SIG-M5 (cell line): Measurements from ENCODE around the gene NYAP2.

ENCODE experiments used
- DNase-seq: peaks from one replicate; lab custom pipeline; 2025; lab: John Stamatoyannopoulos, UW

Gene NYAP2

GRCh38 chr2:225484751-225485150 is 85.2 kb downstream of the NYAP2 start:
- DNase-seq = no peak

GRCh38 chr2:225486236-225486635 is 86.7 kb downstream of the NYAP2 start:
- DNase-seq = no peak

- no peak for DNase-seq
Measured at GRCh38 chr2:225487878-225488416, 88.4 kb downstream of the NYAP2 start.

GRCh38 chr2:225488743-225489142 is 89.2 kb downstream of the NYAP2 start:
- no peak for DNase-seq

GRCh38 chr2:225493420-225494099 is 94.0 kb downstream of the NYAP2 start:
- no peak for DNase-seq

DNA sequence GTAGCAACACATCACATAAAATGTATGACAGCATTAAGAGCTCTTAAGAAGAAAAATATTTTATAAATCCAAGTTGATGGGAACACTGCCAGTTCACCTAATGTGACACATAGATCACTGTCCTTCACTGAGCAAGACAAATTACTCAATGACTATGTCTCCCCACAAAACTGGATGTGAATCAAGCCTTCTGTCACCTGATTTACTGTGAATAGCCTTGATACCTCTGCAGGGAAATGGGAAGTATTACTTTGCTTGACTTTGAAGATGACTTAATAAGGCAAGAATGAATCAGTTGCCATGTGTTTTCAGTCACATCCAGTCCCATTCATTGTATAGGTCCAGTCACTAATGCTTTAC is 94.6 kb downstream of the NYAP2 start:
- no peak for DNase-seq

GRCh38 chr2:225495706-225496105 is 96.2 kb downstream of the NYAP2 start:
- no peak for DNase-seq

GRCh38 chr2:225496568-225496967 is 97.1 kb downstream of the NYAP2 start:
- no peak for DNase-seq

DNA sequence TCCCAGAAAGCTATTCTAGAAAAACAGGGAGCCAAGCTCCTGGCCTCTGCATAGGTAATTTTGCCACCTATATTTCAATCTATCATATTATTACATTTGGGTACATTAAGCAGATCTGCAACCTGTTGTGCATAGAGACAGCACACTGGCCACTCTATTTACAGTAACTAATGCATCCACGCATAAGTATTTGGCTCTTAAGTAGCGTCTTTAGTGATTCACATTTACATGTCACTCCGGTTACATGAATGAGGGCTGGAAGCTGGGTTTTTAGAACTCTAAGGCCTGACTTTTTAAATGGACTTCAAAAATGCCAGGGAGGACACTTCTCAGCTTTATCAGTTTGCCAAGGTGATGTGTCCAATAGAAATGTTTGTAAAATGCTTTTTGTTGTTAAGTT is 97.7 kb downstream of the NYAP2 start:
- DNase-seq = no peak

- no peak for DNase-seq
Measured at GRCh38 chr2:225501022-225501421, 101.5 kb downstream of the NYAP2 start.

- no peak for DNase-seq
Measured at GRCh38 chr2:225502971-225503370, 103.5 kb downstream of the NYAP2 start.

GRCh38 chr2:225510796-225511195 is 111.3 kb downstream of the NYAP2 start:
- DNase-seq = no peak

GRCh38 chr2:225512469-225512868 is 113.0 kb downstream of the NYAP2 start:
- DNase-seq = no peak

GRCh38 chr2:225512876-225513540 is 113.5 kb downstream of the NYAP2 start:
- DNase-seq = no peak

DNA sequence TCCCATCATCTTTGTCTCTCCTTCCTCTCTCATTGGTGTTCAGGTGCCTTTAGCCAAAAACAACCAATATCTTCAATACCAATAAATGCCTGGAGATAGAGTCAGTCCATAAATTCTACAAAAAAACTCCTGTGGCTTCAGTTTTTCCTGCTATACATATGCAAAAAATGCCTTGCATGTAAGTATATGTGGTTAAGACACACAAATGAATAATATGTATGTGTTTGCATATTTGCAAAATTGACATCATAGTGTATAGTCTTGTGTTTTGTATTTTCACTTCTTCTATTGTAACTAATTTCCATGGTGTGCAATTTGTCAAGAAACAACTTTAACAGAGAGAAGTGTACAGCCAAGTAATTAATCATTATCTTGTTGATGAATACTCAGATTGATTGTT is 115.5 kb downstream of the NYAP2 start:
- no peak for DNase-seq

DNA sequence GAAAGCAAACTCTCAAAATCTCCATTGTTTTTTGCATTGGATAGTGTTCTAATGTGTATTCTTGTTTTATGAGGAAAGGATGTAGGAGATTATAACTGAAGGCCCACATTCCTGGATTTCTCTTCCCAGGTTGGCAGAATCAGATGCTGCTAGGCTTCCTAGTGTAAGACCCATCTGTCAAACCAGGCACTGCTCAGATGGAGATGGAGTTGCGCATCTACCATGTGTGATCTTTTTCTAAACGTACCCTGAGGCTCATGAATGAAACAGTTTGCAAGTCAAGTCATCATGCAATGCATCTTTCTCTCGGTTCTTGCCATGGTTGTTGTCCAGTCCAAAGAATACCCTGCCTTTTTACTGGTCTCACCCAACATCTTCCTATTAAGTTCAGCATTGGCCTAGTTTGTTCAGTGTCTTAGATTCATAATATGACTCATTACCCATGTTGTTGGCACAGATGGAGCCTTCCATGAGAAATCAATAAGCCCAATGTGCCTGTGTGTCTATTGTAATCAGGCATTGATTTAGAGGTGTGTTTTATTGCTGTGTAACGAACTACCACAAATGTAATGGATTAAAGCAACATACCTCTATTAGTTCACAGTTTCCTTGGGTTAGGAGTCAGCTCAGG is 127.4 kb downstream of the NYAP2 start:
- DNase-seq = no peak

DNA sequence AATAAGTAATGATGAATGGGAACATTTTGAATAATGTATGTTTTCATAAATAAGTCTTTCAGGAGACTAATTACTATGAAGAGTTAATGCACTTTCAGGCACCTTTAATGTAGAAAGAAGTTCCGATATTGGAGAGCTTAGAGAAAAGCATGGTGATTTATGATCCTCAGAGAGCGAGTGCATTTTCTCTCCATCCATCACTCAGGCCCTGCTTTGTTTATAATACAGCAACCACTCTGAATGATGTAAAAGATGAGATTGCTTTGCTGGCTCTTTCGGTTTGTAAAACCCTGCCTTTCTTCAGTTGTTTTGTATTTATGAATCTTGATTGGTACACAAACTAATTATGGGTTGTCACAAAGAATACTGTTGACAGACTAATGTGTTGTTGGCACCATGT is 132.0 kb downstream of the NYAP2 start:
- DNase-seq = no peak

- no peak for DNase-seq
Measured at GRCh38 chr2:225532096-225532495, 132.6 kb downstream of the NYAP2 start.

DNA sequence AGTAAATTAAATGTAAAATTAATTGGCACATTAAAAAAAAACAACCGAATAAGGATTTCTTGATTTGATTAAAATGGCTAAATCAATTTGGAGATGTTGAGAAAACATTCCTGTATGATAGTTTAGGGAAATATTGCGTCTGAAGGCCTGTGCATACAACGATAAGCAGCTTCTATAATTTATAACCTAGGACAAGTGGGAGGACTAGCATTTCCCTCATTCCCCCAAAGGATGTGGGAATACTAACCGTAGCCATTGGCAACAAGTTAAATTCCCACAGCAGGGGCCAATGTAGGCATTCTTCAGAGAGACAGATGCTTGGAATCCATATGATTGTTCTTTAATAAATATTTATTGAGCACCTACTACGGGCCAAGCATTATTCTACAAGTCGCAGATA is 134.5 kb downstream of the NYAP2 start:
- no peak for DNase-seq

DNA sequence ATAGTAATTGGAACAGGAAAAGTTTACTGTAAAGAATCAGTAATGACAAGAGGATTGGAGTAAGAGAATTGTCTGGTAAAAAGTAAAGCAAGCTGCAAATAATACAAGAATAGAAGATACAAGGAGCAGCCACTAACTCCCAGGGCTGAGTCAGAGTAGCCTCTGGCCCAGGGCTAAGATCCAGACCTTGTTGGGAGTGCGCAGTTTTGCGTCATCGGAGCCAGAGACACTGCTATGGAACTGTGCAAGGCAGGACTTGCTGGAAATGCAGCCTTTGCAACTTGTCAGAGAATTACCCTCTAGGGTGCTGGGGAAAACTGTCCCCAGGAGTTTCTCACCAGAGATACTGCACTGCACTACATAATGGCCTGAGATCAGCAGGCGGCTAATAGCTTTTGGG is 135.2 kb downstream of the NYAP2 start:
- no peak for DNase-seq

- no peak for DNase-seq
Measured at GRCh38 chr2:225536036-225536435, 136.5 kb downstream of the NYAP2 start.

DNA sequence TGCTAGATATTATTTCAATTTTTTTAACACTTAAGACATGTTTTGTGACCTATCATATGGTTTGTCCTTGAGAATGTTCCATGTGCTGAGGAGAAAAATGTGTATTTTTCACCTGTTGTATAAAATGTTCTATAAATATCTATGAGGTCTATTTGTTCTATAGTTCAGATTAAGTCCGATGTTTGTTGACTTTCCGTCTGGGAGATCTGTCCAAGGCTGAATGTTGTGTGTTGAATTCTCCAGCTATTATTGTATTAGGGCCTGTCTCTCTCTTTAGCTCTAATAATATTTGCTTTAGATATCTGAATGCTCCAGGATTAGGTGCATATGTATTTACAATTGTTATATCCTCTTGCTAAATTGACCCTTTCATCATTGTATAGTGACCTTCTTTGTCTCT is 144.1 kb downstream of the NYAP2 start:
- no peak for DNase-seq

DNA sequence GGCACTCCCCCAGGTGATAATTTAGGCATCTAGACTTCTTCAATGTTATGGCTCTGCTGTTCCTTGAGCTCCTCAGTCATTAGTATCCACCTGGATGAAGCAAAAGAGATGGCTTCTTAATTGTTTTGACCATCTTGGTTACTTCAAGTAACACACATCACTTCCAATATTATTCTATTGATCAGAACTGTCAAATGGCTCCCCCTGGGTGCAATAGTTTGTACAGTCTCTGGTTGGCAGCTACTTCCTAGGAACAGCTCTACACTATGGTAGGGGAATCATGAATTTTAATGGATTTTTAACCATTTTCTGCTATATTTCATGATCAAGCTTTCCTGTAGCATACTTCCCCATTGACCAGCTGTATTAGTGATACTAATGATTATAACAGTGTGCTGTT is 157.0 kb downstream of the NYAP2 start:
- no peak for DNase-seq
